GM19467 (cell line): Measurements from ENCODE around the gene CIDEC.
A peak's percentile ranks its signal among the peaks of the same experiment; 100 is the strongest.
"Not testable (repeated sequence)": the region's sequence is repeated elsewhere in the genome, so short reads cannot be mapped to it uniquely, and the experiment has no call there.

ENCODE experiments used
- ATAC-seq: cut with Tn5 transposase; IDR thresholded peaks from one replicate; pipeline ENCODE4 v1.9.1; 2021; ENCODE audit warnings: mild to moderate bottlenecking, moderate library complexity; ENCODE audit not compliant: unreplicated experiment

CIDEC gene

DNA sequence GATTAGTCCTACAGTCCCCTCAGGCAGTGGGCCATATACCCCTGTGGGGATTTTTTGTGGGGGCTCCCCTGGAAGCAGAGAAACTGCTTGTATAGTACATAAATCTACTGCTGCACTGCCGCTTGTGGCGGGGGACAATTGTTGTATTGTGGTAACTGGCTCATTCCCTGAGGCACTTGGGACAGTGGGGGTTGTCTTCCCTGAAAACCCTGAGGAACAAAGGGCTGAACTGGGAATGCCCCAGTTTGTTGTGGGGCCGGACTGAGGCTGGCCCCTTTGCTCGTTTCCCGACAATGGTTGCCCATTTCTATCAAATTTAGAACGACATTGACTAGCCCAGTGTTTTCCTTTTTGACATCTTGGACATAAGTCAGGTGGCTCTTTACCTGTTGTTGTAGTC is 28.7 kb downstream of the CIDEC start:
- ATAC-seq: not testable (repeated sequence)

- not testable (repeated sequence) for ATAC-seq
Observed at GRCh38 chr3:9848860-9849259, 31.2 kb downstream of the CIDEC start.

DNA sequence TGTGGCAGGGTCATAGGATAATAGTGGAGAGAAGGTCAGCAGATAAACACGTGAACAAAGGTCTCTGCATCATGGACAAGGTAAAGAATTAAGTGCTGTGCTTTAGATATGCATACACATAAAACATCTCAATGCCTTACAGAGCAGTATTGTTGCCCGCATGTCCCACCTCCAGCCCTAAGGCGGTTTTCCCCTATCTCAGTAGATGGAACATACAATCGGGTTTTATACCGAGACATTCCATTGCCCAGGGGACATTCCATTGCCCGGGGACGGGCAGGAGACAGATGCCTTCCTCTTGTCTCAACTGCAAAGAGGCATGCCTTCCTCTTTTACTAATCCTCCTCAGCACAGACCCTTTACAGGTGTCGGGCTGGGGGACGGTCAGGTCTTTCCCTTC is 32.2 kb downstream of the CIDEC start:
- not testable (repeated sequence) for ATAC-seq

- no peak for ATAC-seq
Observed at GRCh38 chr3:9846931-9847488, 33.0 kb downstream of the CIDEC start.

DNA sequence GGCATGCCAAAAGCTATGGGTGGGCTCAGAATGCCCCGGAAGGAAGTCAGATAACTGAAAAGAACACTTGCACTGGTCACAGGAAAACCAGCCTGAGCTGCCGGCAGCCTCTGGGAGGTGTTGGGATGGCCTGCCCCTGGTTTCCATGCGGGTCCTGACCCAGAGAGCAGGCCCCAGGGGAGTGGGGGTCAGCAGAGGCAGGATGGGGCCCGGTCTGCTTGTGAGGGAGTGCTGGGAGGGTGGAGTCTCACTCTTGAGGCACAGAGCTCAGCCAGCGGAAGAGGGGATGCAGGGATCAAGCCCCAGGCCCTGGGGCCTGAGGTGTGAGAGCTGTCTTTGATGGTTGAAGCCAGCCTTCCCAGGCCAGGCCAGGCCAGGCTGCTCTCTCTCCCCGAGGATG is 33.8 kb downstream of the CIDEC start:
- ATAC-seq: no peak

GRCh38 chr3:9843715-9844438 is 36.2 kb downstream of the CIDEC start, which contains the start of gene RPUSD3:
Gene RPUSD3, minus strand, starts transcription at chr3:9844008. Its CDS starts 18 bp downstream, at chr3:9843990.
- ATAC-seq: peak; percentile 97

GRCh38 chr3:9841015-9841414 is 39.0 kb downstream of the CIDEC start:
- no peak for ATAC-seq

GRCh38 chr3:9838856-9839255 is 41.2 kb downstream of the CIDEC start:
- no peak for ATAC-seq

GRCh38 chr3:9837701-9838582 is 42.1 kb downstream of the CIDEC start:
- no peak for ATAC-seq

DNA sequence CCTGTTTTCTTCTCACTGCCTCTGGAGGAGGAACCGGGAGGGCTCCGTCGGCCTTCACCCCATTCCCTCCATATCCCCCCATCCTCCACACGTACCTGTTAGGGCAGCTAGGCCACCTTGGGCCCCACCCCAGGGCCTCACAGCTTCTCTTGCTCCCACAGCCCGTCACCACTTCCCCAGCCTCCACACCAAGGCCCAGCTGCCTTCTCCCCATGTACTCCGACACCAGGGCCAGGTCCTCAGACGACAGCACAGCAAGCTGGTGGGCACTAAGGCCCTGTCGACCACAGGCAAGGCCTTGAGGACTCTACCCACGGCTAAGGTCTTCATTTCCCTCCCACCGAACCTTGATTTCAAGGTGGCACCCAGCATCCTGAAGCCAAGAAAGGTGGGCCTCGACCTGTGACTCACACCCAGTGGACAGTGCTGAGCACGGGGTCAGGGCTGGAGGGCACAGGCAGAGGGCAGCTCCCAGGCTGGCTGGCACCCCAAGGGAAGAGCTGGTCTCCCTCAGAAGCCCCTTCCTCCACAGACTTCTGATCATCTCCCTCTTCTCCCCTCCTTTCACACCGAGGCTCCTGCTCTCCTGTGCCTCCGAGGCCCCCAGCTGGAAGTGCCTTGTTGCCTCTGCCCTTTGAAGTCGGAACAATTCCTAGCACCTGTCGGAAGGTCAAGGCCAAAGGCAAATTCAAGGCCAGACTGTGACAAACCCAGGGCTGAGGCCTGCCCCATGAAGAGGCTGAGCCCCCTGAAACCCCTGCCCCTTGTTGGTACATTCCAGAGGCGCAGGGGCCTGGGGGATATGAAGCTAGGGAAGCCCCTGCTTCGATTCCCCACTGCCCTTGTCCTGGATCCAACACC is 45.3 kb downstream of the CIDEC start:
- ATAC-seq: no peak

DNA sequence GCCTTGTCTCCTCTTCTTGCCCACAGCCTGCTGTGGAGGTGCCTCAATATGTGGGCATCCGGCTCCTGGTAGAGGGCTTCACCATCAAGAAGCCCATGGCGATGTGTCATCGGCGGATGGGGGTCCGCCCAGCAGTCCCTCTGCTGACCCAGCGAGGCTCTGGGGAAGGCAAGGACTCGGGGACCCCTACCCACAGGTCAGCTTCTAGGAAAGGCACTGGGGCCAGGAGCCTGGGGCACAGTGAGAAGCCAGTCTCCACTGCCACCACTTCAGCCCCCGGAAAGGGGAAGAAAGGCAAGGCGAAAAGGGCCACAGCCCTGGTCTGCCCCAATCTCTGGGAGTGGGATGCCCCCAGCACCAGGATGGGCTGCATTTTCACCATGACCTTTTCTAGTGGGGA is 47.0 kb downstream of the CIDEC start:
- ATAC-seq: no peak

- no peak for ATAC-seq
Observed at GRCh38 chr3:9831253-9831652, 48.8 kb downstream of the CIDEC start.

GRCh38 chr3:9828801-9829755 is 51.0 kb downstream of the CIDEC start:
- no peak for ATAC-seq

- no peak for ATAC-seq
Observed at GRCh38 chr3:9826815-9827573, 53.1 kb downstream of the CIDEC start.

- ATAC-seq: no peak
Observed at GRCh38 chr3:9825451-9826040, 54.5 kb downstream of the CIDEC start.

DNA sequence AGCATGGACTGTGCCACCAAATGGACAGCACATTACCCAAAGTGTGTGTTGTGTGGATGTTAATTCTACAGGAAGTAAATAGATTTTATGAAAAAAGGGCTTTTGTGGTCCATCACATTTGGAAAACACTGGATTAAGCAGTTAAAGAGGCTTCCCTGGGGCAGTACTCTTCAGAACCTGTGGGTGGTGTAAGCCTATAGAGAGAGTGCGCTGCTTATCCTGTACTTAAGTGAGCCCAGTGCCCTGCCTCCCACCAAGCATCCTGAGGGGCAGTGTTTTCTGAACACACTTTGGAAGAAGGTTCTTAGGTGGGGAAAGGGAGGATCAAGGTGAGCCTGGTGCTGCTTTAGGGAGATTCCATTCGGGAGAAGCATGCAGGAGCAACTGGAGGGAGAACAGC is 59.1 kb downstream of the CIDEC start:
- ATAC-seq: no peak

DNA sequence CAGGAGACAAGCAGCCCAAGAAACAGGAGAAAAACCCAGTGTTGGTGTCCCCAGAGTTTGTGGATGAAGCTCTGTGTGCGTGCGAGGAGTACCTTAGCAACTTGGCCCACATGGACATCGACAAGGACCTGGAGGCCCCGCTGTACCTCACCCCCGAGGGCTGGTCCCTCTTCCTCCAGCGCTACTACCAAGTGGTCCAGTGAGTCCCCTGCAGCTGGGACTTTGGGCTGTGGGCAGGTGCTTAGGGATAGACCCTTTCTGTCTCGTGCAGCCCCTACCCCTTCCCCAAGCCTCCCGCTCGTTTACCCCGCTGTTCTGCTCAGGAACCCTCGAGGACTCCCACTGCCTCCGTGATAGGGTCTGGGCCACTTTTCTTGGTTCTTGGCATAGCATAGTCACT is 59.5 kb downstream of the CIDEC start:
- ATAC-seq: no peak

DNA sequence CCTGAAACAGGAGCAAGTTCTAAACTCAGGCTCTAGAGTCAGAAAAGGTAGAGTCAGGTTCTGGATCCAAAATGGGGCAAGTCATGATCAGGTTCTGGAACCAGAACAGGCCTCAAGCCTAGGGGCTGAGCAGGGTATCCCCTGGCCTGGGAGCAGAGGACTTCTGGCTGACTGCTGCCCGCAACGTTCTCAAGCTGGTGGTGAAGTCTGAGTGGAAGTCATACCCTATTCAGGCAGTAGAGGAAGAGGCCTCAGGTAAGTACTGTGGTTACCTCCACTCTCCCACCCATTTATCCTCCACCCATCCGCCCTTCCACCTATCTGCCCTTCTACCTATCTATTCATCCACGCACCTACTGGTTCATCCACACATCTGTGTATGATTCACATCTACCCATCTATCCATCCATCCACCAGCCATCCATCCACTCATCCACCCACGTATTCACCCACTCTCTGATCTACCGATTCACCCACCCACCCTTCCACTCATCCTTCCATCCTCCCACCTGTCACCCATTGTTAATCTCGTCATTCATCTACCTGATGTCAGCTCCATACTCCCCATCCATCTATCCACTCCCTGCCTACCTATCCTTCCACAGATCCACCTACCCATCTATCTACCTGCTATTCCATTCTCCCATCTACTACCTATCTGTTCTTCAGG is 61.3 kb downstream of the CIDEC start:
- no peak for ATAC-seq
